OCI-LY7 (cell line): ENCODE measurements around the gene STAU1.

Experiments
- EZH2phosphoT487 ChIP-seq: fragments of 200-600 bp; sonication (generic); IDR thresholded peaks from 2 replicates; pipeline ENCODE4 v1.6.1; 2018; ENCODE audit warnings: low read depth, borderline replicate concordance, mild to moderate bottlenecking, mixed run types, antibody characterized with exemption, low read length, moderate library complexity, mixed read lengths
- TF ChIP-seq, protein P1 (sequence below): fragments of 200-600 bp; sonication (generic); conservative IDR thresholded peaks from 2 replicates; pipeline ENCODE4 v1.5.1; 2014; ENCODE audit warnings: mild to moderate bottlenecking, antibody characterized with exemption, low read length, moderate library complexity, mixed read lengths

- TF ChIP-seq, protein P1, sequence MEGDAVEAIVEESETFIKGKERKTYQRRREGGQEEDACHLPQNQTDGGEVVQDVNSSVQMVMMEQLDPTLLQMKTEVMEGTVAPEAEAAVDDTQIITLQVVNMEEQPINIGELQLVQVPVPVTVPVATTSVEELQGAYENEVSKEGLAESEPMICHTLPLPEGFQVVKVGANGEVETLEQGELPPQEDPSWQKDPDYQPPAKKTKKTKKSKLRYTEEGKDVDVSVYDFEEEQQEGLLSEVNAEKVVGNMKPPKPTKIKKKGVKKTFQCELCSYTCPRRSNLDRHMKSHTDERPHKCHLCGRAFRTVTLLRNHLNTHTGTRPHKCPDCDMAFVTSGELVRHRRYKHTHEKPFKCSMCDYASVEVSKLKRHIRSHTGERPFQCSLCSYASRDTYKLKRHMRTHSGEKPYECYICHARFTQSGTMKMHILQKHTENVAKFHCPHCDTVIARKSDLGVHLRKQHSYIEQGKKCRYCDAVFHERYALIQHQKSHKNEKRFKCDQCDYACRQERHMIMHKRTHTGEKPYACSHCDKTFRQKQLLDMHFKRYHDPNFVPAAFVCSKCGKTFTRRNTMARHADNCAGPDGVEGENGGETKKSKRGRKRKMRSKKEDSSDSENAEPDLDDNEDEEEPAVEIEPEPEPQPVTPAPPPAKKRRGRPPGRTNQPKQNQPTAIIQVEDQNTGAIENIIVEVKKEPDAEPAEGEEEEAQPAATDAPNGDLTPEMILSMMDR: no peak
- TF ChIP-seq EZH2phosphoT487: no peak
Measured at GRCh38 chr20:49106328-49106727, 81.8 kb downstream of the STAU1 start.
